Stomach (tissue), 9 donors: ENCODE measurements around the gene DCN. TPM values are rescaled to one million over a fixed set of nuclear protein-coding genes. Genes with fewer than 3 reads are reported as not detected.

Source experiments
- DNase-seq, 2 donors: peaks; one replicate each; pipeline versions ENCODE4 v3.0.0 to v3.0.0-alpha.2; 2013 to 2019
- H3K27ac ChIP-seq, 5 donors: fragments of 200-600 bp in 4 of 5; sonication (generic) in 4 of 5; one replicate each; pipeline ENCODE4 v1.5.1; 2013 to 2019; ENCODE audit warnings: mild to moderate bottlenecking in 1 of 5, moderate library complexity in 1 of 5
- H3K27me3 ChIP-seq, 3 donors: fragments of 200-600 bp; sonication (generic); one replicate each; pipeline ENCODE4 v1.5.1; 2017 to 2019; ENCODE audit warnings: mixed run types in 1 of 3
- H3K36me3 ChIP-seq, 4 donors: fragments of 200-600 bp; sonication (generic); 1 replicate in 3 of 4; 2 replicates in 1 of 4; pipeline ENCODE4 v1.5.1; 2016 to 2019
- H3K4me1 ChIP-seq, 4 donors: fragments of 200-600 bp; sonication (generic); one replicate each; pipeline ENCODE4 v1.5.1; 2016 to 2019
- H3K4me3 ChIP-seq, 4 donors: fragments of 200-600 bp; sonication (generic) in 3 of 4; one replicate each; pipeline ENCODE4 v1.5.1; 2016 to 2019; ENCODE audit warnings: mild to moderate bottlenecking in 1 of 4
- H3K9me3 ChIP-seq, 4 donors: fragments of 200-600 bp; sonication (generic); one replicate each; pipeline ENCODE4 v1.5.1; 2016 to 2019
- EP300 ChIP-seq: sonication (generic); formaldehyde crosslinking; IDR thresholded peaks from one replicate; pipeline ENCODE4 v1.6.1; 2017; ENCODE audit warnings: antibody characterized with exemption
- POLR2A ChIP-seq, 4 donors: fragments of 450-650 bp; IDR thresholded peaks; one replicate each; pipeline ENCODE4 v1.6.1; 2016; ENCODE audit warnings: antibody characterized with exemption in 4 of 4, control low read depth in 2 of 4, mild to moderate bottlenecking in 1 of 4, moderate library complexity in 1 of 4
- POLR2AphosphoS5 ChIP-seq, 3 donors: sonication (generic); formaldehyde crosslinking; IDR thresholded peaks; one replicate each; pipeline ENCODE4 v1.6.1; 2016; ENCODE audit warnings: antibody characterized with exemption in 3 of 3
- WGBS, 5 donors: extraction: QIAGEN DNeasy Blood & Tissue Kit in 3 of 5; methylation state at CpG; one replicate each; pipeline versions ENCODE4 v1.1.5 to v1.1.7; 2013 to 2018; 5-methylcytosine and 5-hydroxymethylcytosine counted together
- intact Hi-C: fragments of 100-400 bp; cut with DNase I; formaldehyde crosslinking; loops from one replicate; pipeline ENCODE4 v1.15.1; 2023; ENCODE audit warnings: low total_unique reads
- polyA plus RNA-seq, 3 donors: library from polyadenylated mRNA; stranded (reverse); fragments of 200-250 nt; gene quantifications; one replicate each; pipeline ENCODE4 v1.2.3, GENCODE V29; 2013
- total RNA-seq, 5 donors: library from RNA; depleted of rRNA; stranded (reverse); fragments of >200 nt; gene quantifications; one replicate each; pipeline versions ENCODE4 v1.1.0 to v1.2.3, GENCODE V29; 2014 to 2016
- TF ChIP-seq, protein P1 (sequence below), 7 experiments: fragments of 450-650 bp in 4 of 7; fragments of 200-600 bp in 3 of 7; sonication (generic) in 3 of 7; IDR thresholded peaks; one replicate each; pipeline ENCODE4 v1.5.1; 2016 to 2019; ENCODE audit warnings: antibody characterized with exemption in 7 of 7, control low read depth in 2 of 7, mild to moderate bottlenecking in 1 of 7
- donor health status: healthy with polysubstance abuse.
- donor health status: Bipolar disorder and iron deficiency.
- donor health status: healthy.

Gene DCN
- total and polyA plus RNA-seq, 8 donors = 145 to 1,044 (median 342) TPM

DNA sequence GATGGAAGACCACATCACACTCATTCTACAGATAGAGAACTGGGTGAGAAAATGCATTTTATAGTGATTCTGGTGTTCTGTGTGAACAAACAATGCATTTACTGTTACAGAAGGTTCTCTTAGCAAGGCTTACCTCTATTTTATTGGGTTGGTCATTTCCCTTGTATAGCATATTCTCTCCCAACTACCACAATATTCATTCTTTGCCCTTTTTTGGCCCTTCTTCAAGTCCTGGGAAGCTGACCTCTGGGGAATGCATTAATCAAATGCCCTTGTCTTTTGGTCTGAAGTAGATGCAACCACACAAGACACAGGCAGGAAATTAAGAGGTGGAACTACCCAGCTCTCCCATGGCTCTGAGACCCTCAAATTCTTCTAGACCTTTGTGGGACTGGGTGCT lies 19.5 kb downstream of the DCN start:
- no peaks in the 10 kb centered on the region for H3K4me1 ChIP-seq
- H3K4me3 ChIP-seq = no peak overlapping the region
- DNase-seq = no peak
- H3K27me3 ChIP-seq = no peaks in the 10 kb centered on the region
- intact Hi-C loops = no loop called here
- peaks cover 0 to 5% (median 2%) of the 10 kb centered on the region in 4 donors for H3K36me3 ChIP-seq
- H3K27ac ChIP-seq = no peak overlapping the region
- no peaks in the 10 kb centered on the region for H3K9me3 ChIP-seq
- TF ChIP-seq POLR2AphosphoS5 (IDR thresholded peaks at IDR 0.05) (no peak), EP300 (no peak), POLR2A (IDR thresholded peaks at IDR 0.05) (no peak)
- TF ChIP-seq, protein P1, sequence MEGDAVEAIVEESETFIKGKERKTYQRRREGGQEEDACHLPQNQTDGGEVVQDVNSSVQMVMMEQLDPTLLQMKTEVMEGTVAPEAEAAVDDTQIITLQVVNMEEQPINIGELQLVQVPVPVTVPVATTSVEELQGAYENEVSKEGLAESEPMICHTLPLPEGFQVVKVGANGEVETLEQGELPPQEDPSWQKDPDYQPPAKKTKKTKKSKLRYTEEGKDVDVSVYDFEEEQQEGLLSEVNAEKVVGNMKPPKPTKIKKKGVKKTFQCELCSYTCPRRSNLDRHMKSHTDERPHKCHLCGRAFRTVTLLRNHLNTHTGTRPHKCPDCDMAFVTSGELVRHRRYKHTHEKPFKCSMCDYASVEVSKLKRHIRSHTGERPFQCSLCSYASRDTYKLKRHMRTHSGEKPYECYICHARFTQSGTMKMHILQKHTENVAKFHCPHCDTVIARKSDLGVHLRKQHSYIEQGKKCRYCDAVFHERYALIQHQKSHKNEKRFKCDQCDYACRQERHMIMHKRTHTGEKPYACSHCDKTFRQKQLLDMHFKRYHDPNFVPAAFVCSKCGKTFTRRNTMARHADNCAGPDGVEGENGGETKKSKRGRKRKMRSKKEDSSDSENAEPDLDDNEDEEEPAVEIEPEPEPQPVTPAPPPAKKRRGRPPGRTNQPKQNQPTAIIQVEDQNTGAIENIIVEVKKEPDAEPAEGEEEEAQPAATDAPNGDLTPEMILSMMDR (IDR thresholded peaks at IDR 0.05) = no peak

DNA sequence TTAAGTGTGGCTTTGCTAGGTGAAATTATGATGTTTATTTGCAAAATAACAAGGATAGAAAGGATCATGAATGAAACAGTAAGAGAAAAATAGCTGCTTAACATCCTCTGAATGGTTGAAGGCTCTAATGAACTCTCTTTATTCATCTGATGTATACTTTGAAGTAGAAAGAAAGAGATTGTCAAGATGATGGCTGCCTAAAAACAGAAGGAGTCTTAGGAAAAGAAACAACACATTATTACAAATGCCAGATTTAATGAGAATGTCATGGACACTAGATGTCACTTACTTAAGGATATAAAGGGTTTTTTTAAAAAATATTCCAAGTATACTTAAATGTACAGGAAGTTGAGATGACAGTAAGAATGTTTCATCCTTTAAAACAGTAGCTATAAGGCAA lies 21.6 kb downstream of the DCN start:
- Histone ChIP-seq H3K36me3 (peaks cover 0 to 5% (median 2%) of the 10 kb centered on the region in 4 donors), H3K4me3 (no peak overlapping the region), H3K9me3 (no peaks in the 10 kb centered on the region), H3K27me3 (no peaks in the 10 kb centered on the region), H3K27ac (no peak overlapping the region), H3K4me1 (no peaks in the 10 kb centered on the region)
- intact Hi-C loops = no loop called here
- TF ChIP-seq POLR2A (IDR thresholded peaks at IDR 0.05) = no peak
- no peak for TF ChIP-seq POLR2AphosphoS5 (IDR thresholded peaks at IDR 0.05)
- no peak for TF ChIP-seq EP300
- TF ChIP-seq, protein P1 (IDR thresholded peaks at IDR 0.05) = no peak
- DNase-seq = no peak

DNA sequence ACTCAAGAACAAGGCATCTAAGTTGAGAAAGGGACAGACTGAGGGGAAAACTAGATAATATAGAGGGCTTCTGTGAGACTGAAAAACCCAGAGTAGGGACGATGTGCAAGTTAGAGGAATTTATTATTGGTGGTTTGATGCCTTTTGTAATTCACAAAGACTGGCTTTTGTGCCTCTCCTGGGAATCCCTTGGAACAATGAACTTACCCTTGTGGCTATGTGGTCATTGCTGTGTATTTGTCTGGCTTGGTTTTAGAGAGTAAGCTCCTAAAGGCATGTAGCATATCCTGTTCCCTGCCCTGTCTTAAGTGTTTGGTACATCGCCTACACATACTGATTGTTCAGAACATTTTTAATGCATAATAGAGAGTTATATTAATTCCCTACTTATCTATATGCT lies 26.6 kb downstream of the DCN start:
- Histone ChIP-seq H3K4me3 (no peak overlapping the region), H3K36me3 (peaks cover 0 to 6% (median 4%) of the 10 kb centered on the region in 4 donors), H3K4me1 (no peaks in the 10 kb centered on the region), H3K9me3 (no peaks in the 10 kb centered on the region), H3K27ac (no peak overlapping the region), H3K27me3 (no peaks in the 10 kb centered on the region)
- intact Hi-C loops = no loop called here
- 79 to 83% (median 81%) methylated on average over 2 of the region's 2 CpGs for WGBS, 5 donors
- TF ChIP-seq EP300 (no peak), POLR2AphosphoS5 (IDR thresholded peaks at IDR 0.05) (no peak), POLR2A (IDR thresholded peaks at IDR 0.05) (no peak)
- TF ChIP-seq, protein P1 (IDR thresholded peaks at IDR 0.05) = no peak
- DNase-seq = no peak

DNA sequence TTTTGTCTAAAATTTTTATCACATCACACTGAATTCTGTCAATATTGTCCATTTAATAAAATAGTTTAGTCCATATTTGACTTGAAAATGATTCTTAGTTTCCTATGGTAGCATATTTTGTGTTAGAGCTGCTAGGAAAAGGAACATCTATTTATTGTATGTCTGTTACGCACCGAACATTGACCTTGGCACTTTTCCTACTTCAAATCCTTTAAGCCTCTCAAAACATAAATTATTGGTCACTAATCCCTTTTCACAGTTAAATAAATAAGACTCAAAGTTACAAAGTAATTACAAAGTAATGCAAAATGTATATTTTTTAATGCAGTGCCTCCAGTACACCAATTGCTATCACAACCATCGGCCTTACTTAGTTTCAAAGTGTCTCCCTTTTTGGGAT lies 28.5 kb downstream of the DCN start:
- Histone ChIP-seq H3K4me3 (no peak overlapping the region), H3K27ac (no peak overlapping the region), H3K36me3 (peaks cover 0 to 12% (median 5%) of the 10 kb centered on the region in 4 donors), H3K27me3 (no peaks in the 10 kb centered on the region), H3K4me1 (no peaks in the 10 kb centered on the region), H3K9me3 (no peaks in the 10 kb centered on the region)
- no peak for DNase-seq
- TF ChIP-seq, protein P1 (IDR thresholded peaks at IDR 0.05) = no peak
- TF ChIP-seq POLR2A (IDR thresholded peaks at IDR 0.05) = no peak
- TF ChIP-seq EP300 = no peak
- no peak for TF ChIP-seq POLR2AphosphoS5 (IDR thresholded peaks at IDR 0.05)
- intact Hi-C loops = no loop called here
- WGBS, 5 donors = 53 to 80% (median 66%) methylated on average over 3 of the region's 3 CpGs
